Colon (tissue), 2 donors: ENCODE results near the gene SVOPL.

ENCODE experiments used
- FAIRE-seq: peaks from 2 replicates; lab custom pipeline; 2012; peaks lifted over from hg19 to GRCh38; lab: Jason Lieb, UNC
- donor health status: control.
- donor health status: control.

SVOPL gene

GRCh38 chr7:138603549-138604318 is 97.4 kb downstream of the SVOPL start:
- FAIRE-seq = no peak

GRCh38 chr7:138602451-138602850 is 98.7 kb downstream of the SVOPL start:
- no peak for FAIRE-seq

- FAIRE-seq = no peak
Measured at GRCh38 chr7:138595454-138595853, 105.7 kb downstream of the SVOPL start.

GRCh38 chr7:138590154-138590553 is 111.0 kb downstream of the SVOPL start:
- no peak for FAIRE-seq

GRCh38 chr7:138588986-138589385 is 112.2 kb downstream of the SVOPL start:
- no peak for FAIRE-seq

GRCh38 chr7:138587485-138587884 is 113.7 kb downstream of the SVOPL start:
- no peak for FAIRE-seq

GRCh38 chr7:138585283-138585993 is 115.7 kb downstream of the SVOPL start:
- no peak for FAIRE-seq

GRCh38 chr7:138584696-138585095 is 116.5 kb downstream of the SVOPL start:
- FAIRE-seq = no peak

- FAIRE-seq = no peak
Measured at GRCh38 chr7:138584283-138584682, 116.9 kb downstream of the SVOPL start.

- no peak for FAIRE-seq
Measured at GRCh38 chr7:138581065-138581464, 120.1 kb downstream of the SVOPL start.

GRCh38 chr7:138579671-138580070 is 121.5 kb downstream of the SVOPL start:
- no peak for FAIRE-seq

GRCh38 chr7:138579136-138579535 is 122.0 kb downstream of the SVOPL start:
- FAIRE-seq = no peak

GRCh38 chr7:138575897-138576428 is 125.2 kb downstream of the SVOPL start:
- FAIRE-seq = no peak

GRCh38 chr7:138573741-138574140 is 127.4 kb downstream of the SVOPL start:
- FAIRE-seq = no peak

GRCh38 chr7:138570715-138571114 is 130.4 kb downstream of the SVOPL start:
- FAIRE-seq = no peak

GRCh38 chr7:138569418-138569817 is 131.7 kb downstream of the SVOPL start:
- FAIRE-seq = no peak

GRCh38 chr7:138568655-138569054 is 132.5 kb downstream of the SVOPL start:
- no peak for FAIRE-seq

GRCh38 chr7:138565451-138566114 is 135.6 kb downstream of the SVOPL start:
- no peak for FAIRE-seq

- no peak for FAIRE-seq
Measured at GRCh38 chr7:138565071-138565450, 136.1 kb downstream of the SVOPL start.

GRCh38 chr7:138564365-138564764 is 136.8 kb downstream of the SVOPL start:
- no peak for FAIRE-seq

- no peak for FAIRE-seq
Measured at GRCh38 chr7:138563808-138564207, 137.4 kb downstream of the SVOPL start.

- FAIRE-seq = no peak
Measured at GRCh38 chr7:138559448-138559847, 141.7 kb downstream of the SVOPL start.
